Endothelial cell of umbilical vein (primary cell): ENCODE results near the gene CAMSAP1. TPM values are rescaled to one million over a fixed set of nuclear protein-coding genes. Genes with fewer than 3 reads are reported as not detected.

Source experiments
- BruUV-seq: library from RNA; stranded (reverse); fragments of 400-500 nt; replicated peaks from 2 replicates; lab custom pipeline; 2021; lab: Mats Ljungman, UMichigan
- CTCF ChIA-PET: fragments of 300-600, 350-600 bp; sonication (Branson Sonifier 250); formaldehyde crosslinking; loops from one replicate; lab custom pipeline; 2021; ENCODE audit warnings: antibody characterized with exemption, inconsistent platforms; lab: Charles Lee
- POLR2A ChIA-PET: fragments of 300-600, 350-600 bp; sonication (Branson Sonifier 250); formaldehyde crosslinking; loops from one replicate; lab custom pipeline; 2021; ENCODE audit warnings: antibody characterized with exemption, inconsistent platforms; lab: Charles Lee
- DNase-seq: peaks from one replicate; pipeline ENCODE4 v3.0.0-alpha.2; 2011; ENCODE audit warnings: low read depth, low spot score
- FAIRE-seq: peaks from 2 replicates; lab custom pipeline; 2011; peaks lifted over from hg19 to GRCh38; lab: Jason Lieb, UNC
- H2AFZ ChIP-seq: 2 replicates; pipeline ENCODE4 v1.6.0; 2012; ENCODE audit warnings: low read depth, low read length, control low read depth, inconsistent platforms
- H3K27ac ChIP-seq: 2 replicates; pipeline ENCODE4 v1.5.1; 2011; ENCODE audit warnings: low read depth, mild to moderate bottlenecking, control low read depth, low read length, moderate library complexity; ENCODE audit not compliant: insufficient read depth
- H3K27me3 ChIP-seq, 2 experiments: 2 replicates each; pipeline versions ENCODE4 v1.6.0 to v1.6.1; 2011; ENCODE audit warnings: low read length in 2 of 2, mixed read lengths in 1 of 2; ENCODE audit not compliant: control insufficient read depth in 2 of 2, insufficient read depth in 2 of 2
- H3K36me3 ChIP-seq, 2 experiments: 2 replicates in 1 of 2; 3 replicates in 1 of 2; pipeline ENCODE4 v1.5.1; 2011; ENCODE audit warnings: low read length in 2 of 2, mild to moderate bottlenecking in 1 of 2, moderate library complexity in 1 of 2; ENCODE audit not compliant: control insufficient read depth in 2 of 2, insufficient read depth in 2 of 2; ENCODE audit errors: extremely low read depth in 1 of 2
- H3K4me1 ChIP-seq: 3 replicates; pipeline ENCODE4 v1.5.1; 2011; ENCODE audit warnings: mild to moderate bottlenecking, low read length; ENCODE audit not compliant: control insufficient read depth, insufficient read depth; ENCODE audit errors: extremely low read depth
- H3K4me2 ChIP-seq: 2 replicates; pipeline ENCODE4 v1.6.1; 2011; ENCODE audit warnings: low read length, control low read depth, mixed read lengths; ENCODE audit not compliant: insufficient read depth
- H3K4me3 ChIP-seq, 3 experiments: fragments of 200-600 bp in 1 of 3; sonication (generic), shearing (Covaris generic) in 1 of 3; replicated peaks in 1 of 3; 2 replicates each; pipeline ENCODE4 v1.5.1; 2011 to 2016; ENCODE audit warnings: control low read depth in 3 of 3, low read length in 3 of 3, mild to moderate bottlenecking in 2 of 3, inconsistent platforms in 1 of 3, low read depth in 1 of 3, moderate library complexity in 1 of 3; ENCODE audit not compliant: insufficient read depth in 1 of 3
- H3K79me2 ChIP-seq: 2 replicates; pipeline ENCODE4 v1.6.0; 2012; ENCODE audit warnings: low read length, inconsistent platforms; ENCODE audit not compliant: control insufficient read depth, insufficient read depth
- H3K9ac ChIP-seq: replicated peaks from 2 replicates; pipeline ENCODE3; 2011; ENCODE audit warnings: low read length, control low read depth; ENCODE audit not compliant: insufficient read depth; ENCODE audit errors: extremely low read depth
- H3K9me1 ChIP-seq: replicated peaks from 3 replicates; pipeline ENCODE4 v1.6.0; 2011; ENCODE audit warnings: mild to moderate bottlenecking, low read length; ENCODE audit not compliant: control insufficient read depth, insufficient read depth; ENCODE audit errors: extremely low read depth
- H3K9me3 ChIP-seq: replicated peaks from 2 replicates; pipeline ENCODE4 v1.5.1; 2012; ENCODE audit warnings: low read length, inconsistent platforms; ENCODE audit not compliant: control insufficient read depth, insufficient read depth
- H4K20me1 ChIP-seq: replicated peaks from 2 replicates; pipeline ENCODE3; 2011; ENCODE audit warnings: mild to moderate bottlenecking, low read length; ENCODE audit not compliant: control insufficient read depth, insufficient read depth; ENCODE audit errors: extremely low read depth
- EZH2 ChIP-seq: IDR thresholded peaks from 2 replicates; pipeline ENCODE4 v1.6.1; 2012; ENCODE audit warnings: borderline replicate concordance, low read depth, mild to moderate bottlenecking, moderate library complexity, low read length, inconsistent platforms; ENCODE audit not compliant: severe bottlenecking
- FOS ChIP-seq: IDR thresholded peaks from 2 replicates; pipeline ENCODE4 v1.6.1; 2011; ENCODE audit warnings: mild to moderate bottlenecking, low read length, moderate library complexity, borderline replicate concordance; ENCODE audit not compliant: insufficient read depth
- GATA2 ChIP-seq: IDR thresholded peaks from 2 replicates; pipeline ENCODE4 v1.7.0; 2011; ENCODE audit warnings: low read depth, mild to moderate bottlenecking, moderate library complexity, mixed read lengths, low read length; ENCODE audit not compliant: insufficient read length, insufficient read depth
- JUN ChIP-seq: IDR thresholded peaks from 2 replicates; pipeline ENCODE4 v1.6.1; 2011; ENCODE audit warnings: borderline replicate concordance, low read depth; ENCODE audit not compliant: insufficient read length, insufficient read depth
- MYC ChIP-seq: IDR thresholded peaks from one replicate; pipeline ENCODE4 v1.6.1; 2011; ENCODE audit warnings: mild to moderate bottlenecking, low read depth, low read length
- POLR2A ChIP-seq: IDR thresholded peaks from 2 replicates; pipeline ENCODE4 v1.6.1; 2012; ENCODE audit warnings: low read depth, mild to moderate bottlenecking, control low read depth, low read length
- POLR2AphosphoS5 ChIP-seq: IDR thresholded peaks from 2 replicates; pipeline ENCODE4 v1.6.1; 2012; ENCODE audit warnings: low read depth, mild to moderate bottlenecking, control low read depth, low read length, moderate library complexity; ENCODE audit not compliant: insufficient read depth
- dilution Hi-C: fragments of 300-500 bp; cut with MboI; formaldehyde crosslinking; loops from one replicate; pipeline ENCODE4 v1.15.0; 2019; ENCODE audit warnings: low sequenced_read_pairs; ENCODE audit not compliant: extremely low pct_ligation_motif_present
- intact Hi-C: fragments of 100-400 bp; cut with micrococcal nuclease; formaldehyde crosslinking; loops from one replicate; pipeline ENCODE4 v1.10.0; 2022
- polyA plus RNA-seq, 4 experiments: library from polyadenylated mRNA; depleted of rRNA in 3 of 4; stranded (reverse) in 3 of 4; unstranded in 1 of 4; fragments of >200 nt; gene quantifications; 2 replicates each; pipeline versions ENCODE4 v1.2.1 to v1.2.3, GENCODE V29; 2011 to 2012; ENCODE audit warnings: missing spikeins in 1 of 4
- total RNA-seq: library from RNA; stranded (reverse); gene quantifications from 2 replicates; pipeline ENCODE4 v1.2.3, GENCODE V29; 2021
- TF ChIP-seq, protein P1 (sequence below): IDR thresholded peaks from 2 replicates; pipeline ENCODE4 v1.6.1; 2011; ENCODE audit not compliant: insufficient read depth, insufficient read length
- TF ChIP-seq, protein P2 (sequence below), 2 donors: IDR thresholded peaks; 1 replicate in 1 of 2; 2 replicates in 1 of 2; pipeline ENCODE4 v1.5.1; 2011; ENCODE audit warnings: low read length in 2 of 2, mild to moderate bottlenecking in 2 of 2, moderate library complexity in 2 of 2, control low read depth in 1 of 2, inconsistent platforms in 1 of 2, low read depth in 1 of 2; ENCODE audit not compliant: insufficient read depth in 1 of 2; ENCODE audit errors: extremely low read depth in 1 of 2

The CAMSAP1 gene
- total and polyA plus RNA-seq, 2 donors (not counting 3 experiments of a cell fraction or from before 2014, with no cell fraction given): 8.1 to 25.5 TPM

DNA sequence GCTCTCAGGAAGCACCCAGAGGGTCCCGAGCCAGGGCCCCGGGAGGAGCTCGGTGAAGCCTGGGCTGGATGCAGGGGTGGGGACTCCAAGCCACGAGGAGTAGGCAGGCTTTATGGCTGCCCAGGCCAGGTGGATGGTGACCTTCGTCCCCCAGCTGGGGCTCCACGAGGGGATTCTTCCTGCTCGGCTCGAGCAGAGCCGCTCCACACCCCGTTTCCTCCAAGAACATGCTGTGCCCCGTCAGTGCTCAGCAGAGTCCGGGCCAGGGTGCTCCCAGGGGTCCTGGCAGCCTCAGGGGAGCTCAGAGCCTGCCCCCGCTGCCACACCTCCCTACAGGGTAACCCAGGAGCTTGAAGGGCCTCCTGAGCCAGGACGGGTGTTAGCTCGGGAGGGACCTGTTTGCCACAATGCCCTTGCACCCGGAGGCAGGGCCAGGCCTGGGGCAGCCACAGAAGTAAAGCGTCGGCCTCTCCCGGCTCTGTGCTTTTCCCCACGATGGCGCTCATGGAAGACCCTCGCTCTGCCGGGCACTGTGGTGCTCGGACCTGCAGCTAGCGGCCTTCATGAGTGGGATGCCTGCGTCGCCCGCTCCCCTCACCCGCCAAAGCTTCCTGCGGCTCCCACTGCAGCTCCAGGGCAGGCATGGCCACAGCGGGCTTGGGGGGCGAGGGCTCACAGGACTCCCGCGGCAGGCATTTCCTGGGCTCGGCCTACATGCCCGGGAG is 118.6 kb downstream of the CAMSAP1 start:
- Histone ChIP-seq H3K9ac (no peak overlapping the region), H3K4me3 (no peak overlapping the region), H3K36me3 (no peaks in the 10 kb centered on the region), H3K27ac (no peak overlapping the region), H3K9me1 (no peaks in the 10 kb centered on the region), H3K27me3 (no peaks in the 10 kb centered on the region), H3K79me2 (no peaks in the 10 kb centered on the region), H3K4me2 (no peak overlapping the region), H4K20me1 (no peaks in the 10 kb centered on the region), H3K4me1 (no peaks in the 10 kb centered on the region), H3K9me3 (no peaks in the 10 kb centered on the region), H2AFZ (no peak overlapping the region)
- ChIA-PET CTCF (interaction anchor here (0.8 to 1.0 kb wide), 2 partner anchors 8 to 9 kb away, joined by 3 read pairs; no protein-coding TSS in a partner anchor), POLR2A (no interaction called here)
- TF ChIP-seq JUN (no peak), FOS (no peak), POLR2AphosphoS5 (no peak), GATA2 (no peak), MYC (no peak), POLR2A (no peak), EZH2 (no peak)
- TF ChIP-seq, protein P1, sequence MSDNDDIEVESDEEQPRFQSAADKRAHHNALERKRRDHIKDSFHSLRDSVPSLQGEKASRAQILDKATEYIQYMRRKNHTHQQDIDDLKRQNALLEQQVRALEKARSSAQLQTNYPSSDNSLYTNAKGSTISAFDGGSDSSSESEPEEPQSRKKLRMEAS: no peak
- TF ChIP-seq, protein P2, sequence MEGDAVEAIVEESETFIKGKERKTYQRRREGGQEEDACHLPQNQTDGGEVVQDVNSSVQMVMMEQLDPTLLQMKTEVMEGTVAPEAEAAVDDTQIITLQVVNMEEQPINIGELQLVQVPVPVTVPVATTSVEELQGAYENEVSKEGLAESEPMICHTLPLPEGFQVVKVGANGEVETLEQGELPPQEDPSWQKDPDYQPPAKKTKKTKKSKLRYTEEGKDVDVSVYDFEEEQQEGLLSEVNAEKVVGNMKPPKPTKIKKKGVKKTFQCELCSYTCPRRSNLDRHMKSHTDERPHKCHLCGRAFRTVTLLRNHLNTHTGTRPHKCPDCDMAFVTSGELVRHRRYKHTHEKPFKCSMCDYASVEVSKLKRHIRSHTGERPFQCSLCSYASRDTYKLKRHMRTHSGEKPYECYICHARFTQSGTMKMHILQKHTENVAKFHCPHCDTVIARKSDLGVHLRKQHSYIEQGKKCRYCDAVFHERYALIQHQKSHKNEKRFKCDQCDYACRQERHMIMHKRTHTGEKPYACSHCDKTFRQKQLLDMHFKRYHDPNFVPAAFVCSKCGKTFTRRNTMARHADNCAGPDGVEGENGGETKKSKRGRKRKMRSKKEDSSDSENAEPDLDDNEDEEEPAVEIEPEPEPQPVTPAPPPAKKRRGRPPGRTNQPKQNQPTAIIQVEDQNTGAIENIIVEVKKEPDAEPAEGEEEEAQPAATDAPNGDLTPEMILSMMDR (IDR thresholded peaks at IDR 0.05; ENCODE audit: extremely low read depth in 1 of 2, insufficient read depth in 1 of 2, low read depth in 1 of 2, low read length in 2 of 2): no peak
- dilution Hi-C loops: no loop called here
- BruUV-seq: no TSS peak
- FAIRE-seq (no peak), DNase-seq (no peak)
- intact Hi-C loops: no loop called here
